ENCODE measurements around the gene BBS12. TPM values are rescaled to one million over a fixed set of nuclear protein-coding genes. Genes with fewer than 3 reads are reported as not detected.

The BBS12 gene
- total RNA-seq, 6 donors from 2014 or later, result 2.7 to 8.5 (median 3.2) TPM

- no peaks in the 10 kb centered on the region for H3K4me1 ChIP-seq
- DNase-seq, result peak in 1 of 2 donors; percentile 64
- TF ChIP-seq, protein P1, sequence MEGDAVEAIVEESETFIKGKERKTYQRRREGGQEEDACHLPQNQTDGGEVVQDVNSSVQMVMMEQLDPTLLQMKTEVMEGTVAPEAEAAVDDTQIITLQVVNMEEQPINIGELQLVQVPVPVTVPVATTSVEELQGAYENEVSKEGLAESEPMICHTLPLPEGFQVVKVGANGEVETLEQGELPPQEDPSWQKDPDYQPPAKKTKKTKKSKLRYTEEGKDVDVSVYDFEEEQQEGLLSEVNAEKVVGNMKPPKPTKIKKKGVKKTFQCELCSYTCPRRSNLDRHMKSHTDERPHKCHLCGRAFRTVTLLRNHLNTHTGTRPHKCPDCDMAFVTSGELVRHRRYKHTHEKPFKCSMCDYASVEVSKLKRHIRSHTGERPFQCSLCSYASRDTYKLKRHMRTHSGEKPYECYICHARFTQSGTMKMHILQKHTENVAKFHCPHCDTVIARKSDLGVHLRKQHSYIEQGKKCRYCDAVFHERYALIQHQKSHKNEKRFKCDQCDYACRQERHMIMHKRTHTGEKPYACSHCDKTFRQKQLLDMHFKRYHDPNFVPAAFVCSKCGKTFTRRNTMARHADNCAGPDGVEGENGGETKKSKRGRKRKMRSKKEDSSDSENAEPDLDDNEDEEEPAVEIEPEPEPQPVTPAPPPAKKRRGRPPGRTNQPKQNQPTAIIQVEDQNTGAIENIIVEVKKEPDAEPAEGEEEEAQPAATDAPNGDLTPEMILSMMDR (IDR thresholded peaks at IDR 0.05), result peak; percentile 30 to 71 (median 57)
- TF ChIP-seq POLR2AphosphoS5 (IDR thresholded peaks at IDR 0.05) (no peak), POLR2A (IDR thresholded peaks at IDR 0.05) (no peak)
- no peak overlapping the region for H3K4me3 ChIP-seq
- H3K36me3 ChIP-seq, result no peaks in the 10 kb centered on the region
- no peaks in the 10 kb centered on the region for H3K9me3 ChIP-seq
- 26% methylated on average over 4 of the region's 4 CpGs for WGBS, 2 donors
- H3K27me3 ChIP-seq, result no peaks in the 10 kb centered on the region
- ATAC-seq (ENCODE audit: low FRiP score in 2 of 2), result peak in 1 of 2 donors; percentile 81
- H3K27ac ChIP-seq, result no peak overlapping the region
These were observed 15.6 kb upstream of the BBS12 start for GRCh38 chr4:122716825-122717448.

DNA sequence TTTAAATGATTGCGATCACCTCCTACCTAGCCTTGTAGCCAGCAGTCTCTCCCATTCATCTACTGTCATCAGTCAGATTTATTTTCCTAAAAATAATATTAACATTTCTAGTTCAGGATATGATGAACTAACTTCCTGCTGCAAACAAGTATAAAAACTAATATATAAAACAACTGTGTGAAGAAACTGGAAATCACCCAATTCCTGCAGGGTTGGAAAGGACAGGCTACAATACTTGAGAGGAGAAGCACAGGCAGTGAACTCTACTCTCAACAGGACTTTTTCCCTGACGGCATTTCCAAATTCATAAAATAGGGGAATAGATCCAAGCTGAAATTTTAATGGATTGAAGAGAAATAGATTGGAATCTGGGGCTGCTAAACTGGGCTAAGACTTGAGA lies 14.2 kb upstream of the BBS12 start:
- no peak overlapping the region for H3K27ac ChIP-seq
- H3K4me1 ChIP-seq, result no peaks in the 10 kb centered on the region
- H3K27me3 ChIP-seq, result no peaks in the 10 kb centered on the region
- DNase-seq (no peak), ATAC-seq (ENCODE audit: low FRiP score in 2 of 2) (no peak)
- no peak overlapping the region for H3K4me3 ChIP-seq
- no peaks in the 10 kb centered on the region for H3K9me3 ChIP-seq
- WGBS, 2 donors, result 77 to 80% methylated on average over 2 of the region's 2 CpGs
- no peaks in the 10 kb centered on the region for H3K36me3 ChIP-seq
- TF ChIP-seq, protein P1 (IDR thresholded peaks at IDR 0.05), result no peak
- no peak for TF ChIP-seq EP300 (IDR thresholded peaks at IDR 0.05)
- TF ChIP-seq POLR2AphosphoS5 (IDR thresholded peaks at IDR 0.05), result no peak
- TF ChIP-seq POLR2A (IDR thresholded peaks at IDR 0.05), result no peak

- Histone ChIP-seq H3K27ac (no peak overlapping the region), H3K9me3 (no peaks in the 10 kb centered on the region), H3K36me3 (no peaks in the 10 kb centered on the region), H3K4me3 (no peak overlapping the region), H3K27me3 (no peaks in the 10 kb centered on the region), H3K4me1 (no peaks in the 10 kb centered on the region)
- DNase-seq (no peak), ATAC-seq (ENCODE audit: low FRiP score in 2 of 2) (no peak)
- TF ChIP-seq EP300 (IDR thresholded peaks at IDR 0.05), result no peak
- WGBS, 2 donors, result 86 to 100% methylated on average over 1 of the region's 1 CpG
These were observed 10.2 kb upstream of the BBS12 start for GRCh38 chr4:122722256-122722655.

- 56 to 73% methylated on average over 1 of the region's 1 CpG for WGBS, 2 donors
These were observed 3.6 kb upstream of the BBS12 start for GRCh38 chr4:122728856-122729255.

GRCh38 chr4:122731676-122732075 lies 828 bp upstream of the BBS12 start:
- Histone ChIP-seq H3K36me3 (no peaks in the 10 kb centered on the region), H3K4me1 (peaks cover 0 to 23% (median 5%) of the 10 kb centered on the region in 4 donors), H3K9me3 (no peaks in the 10 kb centered on the region), H3K27me3 (no peaks in the 10 kb centered on the region), H3K27ac (peak overlapping the region in 2 of 4 donors; percentile 85 to 92), H3K4me3 (peak overlapping the region in 2 of 4 donors; percentile 59 to 69)
- ATAC-seq (ENCODE audit: low FRiP score in 2 of 2), result no peak
- TF ChIP-seq EP300 (IDR thresholded peaks at IDR 0.05) (no peak), POLR2AphosphoS5 (IDR thresholded peaks at IDR 0.05) (no peak), POLR2A (IDR thresholded peaks at IDR 0.05) (no peak)
- TF ChIP-seq, protein P1 (IDR thresholded peaks at IDR 0.05), result no peak
- no peak for DNase-seq
- WGBS, 2 donors, result 65% methylated on average over 2 of the region's 2 CpGs

More at GRCh38 chr4:122728856-122729255, 3.6 kb upstream of the BBS12 start:
- H3K36me3 ChIP-seq, result no peaks in the 10 kb centered on the region
- no peak for DNase-seq
- peaks cover 0 to 17% (median 4%) of the 10 kb centered on the region in 4 donors for H3K4me1 ChIP-seq
- TF ChIP-seq POLR2AphosphoS5 (IDR thresholded peaks at IDR 0.05) (no peak), POLR2A (IDR thresholded peaks at IDR 0.05) (no peak), EP300 (IDR thresholded peaks at IDR 0.05) (no peak)
- TF ChIP-seq, protein P1 (IDR thresholded peaks at IDR 0.05), result no peak
- no peaks in the 10 kb centered on the region for H3K9me3 ChIP-seq
- no peaks in the 10 kb centered on the region for H3K27me3 ChIP-seq
- no peak for ATAC-seq (ENCODE audit: low FRiP score in 2 of 2)
- no peak overlapping the region for H3K4me3 ChIP-seq
- H3K27ac ChIP-seq, result no peak overlapping the region

Measured in upper lobe of left lung (tissue), 6 donors.